IPS-20b (cell line): ENCODE measurements around the gene KLHL2.
"Not testable (repeated sequence)": the region's sequence is repeated elsewhere in the genome, so short reads cannot be mapped to it uniquely, and the experiment has no call there.

ENCODE experiments used
- H3K27ac ChIP-seq: one replicate; pipeline ENCODE4 v1.5.1; 2013; ENCODE audit warnings: low read length
- H3K27me3 ChIP-seq: 2 replicates; pipeline ENCODE4 v1.6.1; 2013; ENCODE audit warnings: mild to moderate bottlenecking, low read length, inconsistent platforms; ENCODE audit not compliant: insufficient read depth
- H3K36me3 ChIP-seq: 2 replicates; pipeline ENCODE4 v1.6.1; 2013; ENCODE audit warnings: low read depth, mild to moderate bottlenecking, inconsistent platforms, low read length, moderate library complexity; ENCODE audit not compliant: insufficient read depth
- H3K4me1 ChIP-seq: 2 replicates; pipeline ENCODE4 v1.6.1; 2013; ENCODE audit warnings: mild to moderate bottlenecking, control low read depth, inconsistent platforms, low read length, moderate library complexity; ENCODE audit not compliant: insufficient read depth
- H3K4me3 ChIP-seq: 2 replicates; pipeline ENCODE4 v1.5.1; 2013; ENCODE audit warnings: mild to moderate bottlenecking, low read length, inconsistent platforms
- H3K9ac ChIP-seq: 2 replicates; pipeline ENCODE4 v1.6.1; 2013; ENCODE audit warnings: low read depth, mild to moderate bottlenecking, inconsistent platforms, low read length, moderate library complexity
- H3K9me3 ChIP-seq: 2 replicates; pipeline ENCODE4 v1.6.1; 2013; ENCODE audit warnings: mild to moderate bottlenecking, low read depth, low read length, inconsistent platforms; ENCODE audit not compliant: insufficient read depth

Gene KLHL2

DNA sequence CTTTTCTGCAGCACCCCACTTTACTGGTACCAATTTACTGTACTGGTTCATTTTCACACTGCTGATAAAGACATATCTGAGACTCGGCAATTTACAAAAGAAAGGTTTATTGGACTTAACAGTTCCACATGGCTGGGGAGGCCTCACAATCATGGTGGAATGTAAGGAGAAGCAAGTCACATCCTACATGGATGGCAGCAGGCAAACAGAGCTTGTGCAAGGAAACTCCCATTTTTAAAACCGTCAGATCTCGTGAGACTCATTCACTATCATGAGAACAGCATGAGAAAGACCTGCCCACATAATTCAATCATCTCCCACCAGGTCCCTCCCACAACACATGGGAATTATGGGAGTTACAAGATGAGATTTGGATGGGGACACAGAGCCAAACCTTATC is 77.3 kb downstream of the KLHL2 start:
- not testable (repeated sequence) for H3K9ac ChIP-seq, H3K27ac ChIP-seq, H3K4me1 ChIP-seq, H3K9me3 ChIP-seq, H3K36me3 ChIP-seq, H3K4me3 ChIP-seq, H3K27me3 ChIP-seq

DNA sequence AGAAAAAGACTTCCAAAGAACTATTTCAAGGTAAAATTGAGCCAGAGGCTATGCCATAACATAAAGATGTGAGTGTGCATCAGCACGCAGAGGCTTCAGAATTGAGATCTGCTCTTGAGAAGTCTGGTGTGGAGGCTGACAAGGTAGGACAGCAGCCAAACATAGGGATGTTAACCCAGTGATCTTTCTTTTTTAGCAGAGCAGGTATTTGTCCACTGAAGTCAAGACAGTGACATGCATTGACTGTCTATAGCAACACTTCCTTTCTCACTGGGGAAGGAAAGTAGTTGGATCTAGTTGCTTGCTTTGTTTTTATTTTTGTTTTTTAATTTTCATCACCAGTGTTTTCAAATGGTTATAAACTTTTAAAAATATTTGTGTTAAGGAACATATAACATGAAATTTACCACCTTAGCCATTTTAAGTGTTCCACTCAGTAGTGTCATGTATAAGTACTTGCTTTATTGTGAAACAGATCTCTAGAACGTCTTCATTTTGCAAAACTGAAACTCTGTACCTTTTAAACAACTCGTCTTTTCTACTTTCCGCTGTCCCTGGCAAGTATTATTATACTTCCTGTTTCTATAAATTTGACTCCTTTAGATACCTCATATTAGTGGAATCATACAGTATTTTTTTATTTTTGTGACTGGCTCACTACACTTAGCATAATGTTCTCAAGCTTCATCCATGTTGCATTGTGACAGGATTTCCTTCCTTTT is 79.4 kb downstream of the KLHL2 start:
- H3K36me3 ChIP-seq, H3K27ac ChIP-seq, H3K4me1 ChIP-seq, H3K27me3 ChIP-seq, H3K9ac ChIP-seq, H3K9me3 ChIP-seq, H3K4me3 ChIP-seq: not testable (repeated sequence)

DNA sequence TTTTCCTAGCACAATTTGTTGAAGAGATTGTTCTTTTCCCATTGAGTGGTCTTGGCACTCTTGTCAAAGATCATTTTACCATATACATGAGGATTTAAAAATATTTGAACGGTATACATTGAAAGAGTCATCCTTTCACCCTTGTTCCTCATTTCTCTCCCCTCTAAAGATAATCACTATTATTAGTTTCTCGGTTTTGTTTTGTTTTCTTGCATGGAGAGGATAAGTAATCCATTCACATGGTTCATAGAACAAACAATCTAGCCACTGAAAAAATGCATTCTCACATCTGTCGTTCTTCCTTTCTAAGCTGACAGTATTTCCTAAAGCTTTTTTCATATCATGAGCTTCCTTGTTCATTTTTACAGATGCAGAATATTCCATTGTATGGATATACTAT is 80.9 kb downstream of the KLHL2 start:
- H3K4me1 ChIP-seq, result no peaks in the 10 kb centered on the region
- no peak overlapping the region for H3K9ac ChIP-seq
- 0 out of 2 replicates have a peak, but pooled peaks cover 7% of the 10 kb centered on the region for H3K9me3 ChIP-seq
- no peaks in the 10 kb centered on the region for H3K27me3 ChIP-seq
- no peaks in the 10 kb centered on the region for H3K36me3 ChIP-seq
- H3K27ac ChIP-seq, result no peak overlapping the region
- no peak overlapping the region for H3K4me3 ChIP-seq

- Histone ChIP-seq H3K9ac (no peak overlapping the region), H3K4me1 (no peaks in the 10 kb centered on the region), H3K27ac (no peak overlapping the region), H3K27me3 (no peaks in the 10 kb centered on the region), H3K36me3 (no peaks in the 10 kb centered on the region), H3K4me3 (no peak overlapping the region), H3K9me3 (0 out of 2 replicates have a peak, but pooled peaks cover 7% of the 10 kb centered on the region)
These were observed 81.5 kb downstream of the KLHL2 start for GRCh38 chr4:165288639-165289422.

GRCh38 chr4:165289423-165289785 is 82.0 kb downstream of the KLHL2 start:
- no peaks in the 10 kb centered on the region for H3K36me3 ChIP-seq
- H3K9ac ChIP-seq, result no peak overlapping the region
- no peak overlapping the region for H3K4me3 ChIP-seq
- H3K4me1 ChIP-seq, result no peaks in the 10 kb centered on the region
- no peak overlapping the region for H3K27ac ChIP-seq
- 0 out of 2 replicates have a peak, but pooled peaks cover 1% of the 10 kb centered on the region for H3K9me3 ChIP-seq
- H3K27me3 ChIP-seq, result no peaks in the 10 kb centered on the region

GRCh38 chr4:165293061-165293460 is 85.7 kb downstream of the KLHL2 start:
- no peaks in the 10 kb centered on the region for H3K9me3 ChIP-seq
- no peaks in the 10 kb centered on the region; the same call in 1 of the 2 replicates for H3K4me1 ChIP-seq
- no peak overlapping the region for H3K27ac ChIP-seq
- peaks cover 8% of the 10 kb centered on the region; the same call in 1 of the 2 replicates for H3K36me3 ChIP-seq
- H3K9ac ChIP-seq, result no peak overlapping the region
- no peaks in the 10 kb centered on the region for H3K27me3 ChIP-seq
- H3K4me3 ChIP-seq, result no peak overlapping the region

DNA sequence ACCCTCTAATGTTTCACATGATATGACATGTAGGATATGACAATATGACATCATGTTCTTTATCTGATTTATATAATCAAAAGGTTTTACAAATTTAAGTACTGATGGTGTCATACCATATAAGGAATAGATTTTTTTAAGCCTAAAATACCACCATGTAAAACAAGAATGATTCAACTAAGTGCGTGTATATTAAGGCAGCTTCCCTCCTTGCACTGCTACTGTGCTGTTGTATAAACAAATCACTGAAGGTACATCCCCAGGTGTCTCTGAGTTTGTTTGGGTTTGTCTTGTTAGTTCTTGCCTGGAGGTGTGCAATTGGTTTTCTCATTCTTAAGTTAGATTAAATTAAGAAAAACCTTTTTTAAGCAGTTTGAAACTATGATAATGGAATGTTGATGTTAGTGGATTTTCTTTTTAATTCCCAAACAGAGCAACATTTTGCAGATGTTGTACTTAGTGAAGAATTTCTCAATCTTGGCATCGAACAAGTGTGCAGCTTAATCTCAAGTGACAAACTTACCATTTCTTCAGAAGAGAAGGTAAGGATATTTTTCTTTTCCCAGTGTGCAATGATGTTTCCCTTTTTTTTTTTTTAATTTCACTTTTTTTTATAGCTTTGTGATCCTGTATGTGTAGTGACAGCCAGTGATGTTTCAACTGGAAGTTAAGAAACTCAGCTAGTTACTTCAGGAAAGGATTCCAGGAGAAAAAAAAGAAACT is 86.7 kb downstream of the KLHL2 start:
- Histone ChIP-seq H3K4me3 (no peak overlapping the region), H3K9me3 (no peaks in the 10 kb centered on the region), H3K36me3 (peaks cover 11% of the 10 kb centered on the region; the same call in 1 of the 2 replicates), H3K4me1 (no peaks in the 10 kb centered on the region; the same call in 1 of the 2 replicates), H3K27ac (no peak overlapping the region), H3K27me3 (no peaks in the 10 kb centered on the region), H3K9ac (no peak overlapping the region)

GRCh38 chr4:165294907-165295306 is 87.5 kb downstream of the KLHL2 start:
- H3K27ac ChIP-seq, result no peak overlapping the region
- no peaks in the 10 kb centered on the region for H3K27me3 ChIP-seq
- H3K36me3 ChIP-seq, result peaks cover 17% of the 10 kb centered on the region
- H3K4me1 ChIP-seq, result no peaks in the 10 kb centered on the region; the same call in 1 of the 2 replicates
- H3K4me3 ChIP-seq, result no peak overlapping the region
- no peaks in the 10 kb centered on the region for H3K9me3 ChIP-seq
- H3K9ac ChIP-seq, result no peak overlapping the region

DNA sequence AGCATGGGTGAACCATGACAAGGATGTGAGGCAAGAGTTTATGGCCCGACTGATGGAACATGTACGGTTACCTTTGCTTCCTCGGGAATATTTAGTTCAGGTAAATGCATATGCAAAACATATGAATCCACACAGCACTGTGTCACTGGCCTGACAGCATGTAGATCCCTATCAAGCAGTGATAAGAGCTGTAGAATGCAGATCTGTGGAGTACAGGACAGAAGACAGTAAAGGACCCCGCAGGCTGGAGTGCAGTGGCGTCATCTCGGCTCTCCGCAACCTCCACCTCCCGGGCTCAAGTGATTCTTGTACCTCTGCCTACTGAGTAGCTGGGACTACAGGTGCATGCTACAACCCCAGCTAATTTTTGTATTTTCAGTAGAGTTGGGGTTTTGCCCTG is 90.3 kb downstream of the KLHL2 start:
- Histone ChIP-seq H3K4me1 (no peaks in the 10 kb centered on the region; the same call in 1 of the 2 replicates), H3K4me3 (no peak overlapping the region), H3K36me3 (peaks cover 17% of the 10 kb centered on the region), H3K27me3 (no peaks in the 10 kb centered on the region), H3K27ac (no peak overlapping the region), H3K9me3 (no peaks in the 10 kb centered on the region), H3K9ac (no peak overlapping the region)

DNA sequence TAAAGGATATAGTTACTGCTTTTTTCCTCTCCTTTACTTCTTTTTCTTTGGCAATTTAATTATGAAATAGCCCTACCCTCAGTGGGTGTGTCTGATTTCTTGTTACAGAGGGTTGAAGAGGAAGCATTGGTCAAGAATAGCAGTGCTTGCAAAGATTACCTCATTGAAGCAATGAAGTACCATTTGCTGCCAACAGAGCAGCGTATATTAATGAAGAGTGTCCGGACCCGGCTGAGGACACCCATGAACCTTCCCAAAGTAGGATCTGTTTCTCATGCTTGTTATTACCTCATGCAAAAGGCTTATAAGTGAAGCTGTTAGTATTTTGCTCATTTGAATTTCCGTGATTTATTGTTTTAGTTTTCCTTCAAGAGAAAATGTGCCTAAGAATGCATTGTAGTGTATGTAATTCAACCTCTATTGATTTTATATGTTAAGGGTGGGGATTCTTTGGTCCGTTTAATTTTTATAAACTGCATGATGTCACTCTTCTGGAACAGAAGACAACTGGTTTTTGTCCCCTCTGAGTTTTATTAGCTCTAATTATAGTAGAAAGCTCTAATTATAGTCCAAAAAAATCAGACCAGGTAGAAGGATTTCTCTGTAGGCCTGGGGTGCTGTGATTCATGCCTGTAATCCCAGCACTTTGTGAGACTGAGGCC is 92.2 kb downstream of the KLHL2 start:
- Histone ChIP-seq H3K27me3 (no peaks in the 10 kb centered on the region), H3K4me3 (no peak overlapping the region), H3K36me3 (peaks cover 17% of the 10 kb centered on the region), H3K4me1 (no peaks in the 10 kb centered on the region; the same call in 1 of the 2 replicates), H3K27ac (no peak overlapping the region), H3K9ac (no peak overlapping the region), H3K9me3 (no peaks in the 10 kb centered on the region)

DNA sequence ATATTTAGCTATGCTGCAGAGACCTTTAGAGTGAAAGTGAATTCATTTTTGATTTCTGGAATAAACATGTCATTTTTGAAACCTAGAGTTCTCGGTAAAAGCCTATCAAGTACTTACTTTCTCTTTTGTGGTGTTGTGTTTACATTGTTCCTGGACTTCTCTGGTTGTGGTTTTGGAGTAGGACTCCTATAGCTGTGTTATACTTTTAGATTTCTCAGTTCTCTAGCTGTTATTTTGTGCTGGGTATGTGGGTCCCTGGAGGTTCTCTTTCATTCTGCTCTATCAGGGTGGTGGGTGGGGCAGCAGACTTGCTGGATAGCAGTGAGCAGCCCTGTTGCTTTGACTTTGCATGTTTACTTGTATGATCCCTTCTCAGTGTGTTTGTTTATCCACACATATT is 94.5 kb downstream of the KLHL2 start:
- H3K4me3 ChIP-seq, result no peak overlapping the region
- H3K27me3 ChIP-seq, result no peaks in the 10 kb centered on the region

More for the DNA sequence above, 94.5 kb downstream of the KLHL2 start:
- Histone ChIP-seq H3K9ac (no peak overlapping the region), H3K4me1 (no peaks in the 10 kb centered on the region), H3K27ac (no peak overlapping the region), H3K9me3 (no peaks in the 10 kb centered on the region), H3K36me3 (peaks cover 17% of the 10 kb centered on the region)
